GM12891 (cell line): Measurements from ENCODE around the gene UBE2Q2. TPM values are rescaled to one million over a fixed set of nuclear protein-coding genes. Genes with fewer than 3 reads are reported as not detected.
"Not testable (repeated sequence)": the region's sequence is repeated elsewhere in the genome, so short reads cannot be mapped to it uniquely, and the experiment has no call there.

ENCODE experiments used
- DNase-seq: peaks from one replicate; pipeline ENCODE4 v3.0.0; 2011; ENCODE audit warnings: low spot score; ENCODE audit not compliant: insufficient read length
- FAIRE-seq: peaks from 2 replicates; lab custom pipeline; 2011; peaks lifted over from hg19 to GRCh38; lab: Jason Lieb, UNC
- PAX5 ChIP-seq: IDR thresholded peaks from 2 replicates; pipeline ENCODE4 v1.6.1; 2011; ENCODE audit warnings: low read length, moderate library complexity, mild to moderate bottlenecking; ENCODE audit not compliant: insufficient read depth, severe bottlenecking
- POLR2A ChIP-seq: IDR thresholded peaks from 2 replicates; pipeline ENCODE4 v1.6.1; 2011; ENCODE audit warnings: low read depth, low read length, control low read depth
- POLR2AphosphoS5 ChIP-seq: IDR thresholded peaks from 2 replicates; pipeline ENCODE4 v1.6.1; 2011; ENCODE audit warnings: low read depth, low read length, control low read depth
- POU2F2 ChIP-seq: IDR thresholded peaks from 2 replicates; pipeline ENCODE4 v1.6.1; 2011; ENCODE audit warnings: low read depth, mild to moderate bottlenecking, control low read depth, low read length, moderate library complexity
- SPI1 ChIP-seq: IDR thresholded peaks from 2 replicates; pipeline ENCODE4 v1.6.1; 2011; ENCODE audit warnings: low read depth, low read length, control low read depth
- TAF1 ChIP-seq: IDR thresholded peaks from 2 replicates; pipeline ENCODE4 v1.6.1; 2011; ENCODE audit warnings: low read depth, low read length, control low read depth
- polyA plus RNA-seq: library from polyadenylated mRNA; unstranded; fragments of >200 nt; gene quantifications from one replicate; pipeline ENCODE4 v1.2.1, GENCODE V29; 2012; ENCODE audit warnings: low read depth, missing spikeins, inconsistent platforms; ENCODE audit not compliant: missing spikeins

UBE2Q2 gene
- polyA plus RNA-seq: 10.3 TPM

DNA sequence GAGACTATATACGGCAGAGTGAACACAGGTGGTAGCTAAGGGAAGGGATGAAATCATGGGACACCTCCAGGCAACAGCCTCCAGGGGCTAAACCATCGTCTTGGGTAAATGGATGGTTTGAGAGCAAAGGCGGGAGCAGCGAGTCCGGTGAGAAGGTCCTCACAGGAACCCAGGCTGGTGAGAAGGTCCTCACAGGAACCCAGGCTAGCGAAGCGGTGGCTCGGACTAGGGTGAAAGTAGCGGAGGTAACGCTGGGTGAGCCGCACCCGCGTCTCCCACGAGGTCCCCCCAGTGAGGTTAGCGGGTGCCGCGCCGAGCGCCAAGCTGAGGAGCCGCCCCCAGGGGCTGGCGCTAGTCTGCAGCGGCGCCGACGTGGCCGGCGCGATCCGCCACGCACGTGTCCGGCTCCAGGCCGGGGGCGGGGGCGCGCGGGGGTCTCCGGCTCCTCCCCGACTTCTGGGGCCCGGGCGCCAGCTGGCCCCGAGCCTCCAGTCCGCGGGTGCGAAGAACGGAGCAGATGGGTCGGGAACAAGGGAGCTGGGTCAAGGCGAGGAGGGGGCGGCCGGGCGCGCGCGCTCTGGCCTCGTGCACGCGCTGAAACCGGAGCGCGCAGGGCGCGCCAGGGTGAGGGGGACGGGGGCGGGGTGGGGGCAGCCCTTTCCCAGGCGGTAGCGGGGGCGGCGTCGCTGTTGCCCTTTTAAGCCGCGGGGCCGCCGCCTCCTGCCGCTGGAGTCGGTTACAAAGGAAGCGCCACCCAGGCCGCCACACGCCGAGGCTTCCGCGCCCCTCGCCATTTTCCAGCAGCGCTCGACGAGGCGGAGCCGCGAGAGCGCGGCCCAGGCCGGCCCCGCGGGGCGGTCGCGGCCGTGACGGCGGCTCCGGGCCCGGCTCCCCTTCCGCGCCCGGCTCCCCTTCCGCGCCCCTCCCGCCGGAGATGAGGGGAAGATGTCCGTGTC, at the start of gene UBE2Q2:
UBE2Q2 (plus strand) TSS at position 726 of the 956 bp plus-strand sequence; CDS start at position 946, 220 bp downstream.
- DNase-seq: peak; percentile 72
- FAIRE-seq: peak; percentile 71
- TF ChIP-seq POLR2A (no peak), TAF1 (peak; percentile 75)

DNA sequence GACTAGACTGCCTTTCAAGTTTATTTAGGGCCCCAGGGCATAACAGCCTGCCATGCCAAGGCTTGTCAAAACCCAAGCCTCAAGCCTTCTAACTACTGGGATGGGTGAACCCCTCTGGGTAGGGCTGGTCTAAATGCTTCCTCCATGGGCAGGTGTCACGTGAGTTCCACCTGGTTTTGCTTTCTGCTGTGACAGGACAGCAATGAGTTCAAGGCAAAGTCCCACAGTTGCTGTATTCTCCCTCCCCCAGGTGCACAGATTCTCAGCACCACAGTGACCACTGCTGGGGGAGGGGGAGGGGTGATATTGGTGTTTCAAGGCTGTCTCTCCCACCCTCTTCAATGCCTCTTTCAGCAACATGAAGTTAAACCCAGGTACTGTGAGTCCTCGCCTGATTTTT, 46.9 kb upstream of the UBE2Q2 start:
- no peak for TF ChIP-seq POLR2A
- TF ChIP-seq PAX5: no peak
- no peak for TF ChIP-seq SPI1
- no peak for TF ChIP-seq TAF1
- TF ChIP-seq POU2F2: no peak
- no peak for TF ChIP-seq POLR2AphosphoS5
- FAIRE-seq (no peak), DNase-seq (no peak)

DNA sequence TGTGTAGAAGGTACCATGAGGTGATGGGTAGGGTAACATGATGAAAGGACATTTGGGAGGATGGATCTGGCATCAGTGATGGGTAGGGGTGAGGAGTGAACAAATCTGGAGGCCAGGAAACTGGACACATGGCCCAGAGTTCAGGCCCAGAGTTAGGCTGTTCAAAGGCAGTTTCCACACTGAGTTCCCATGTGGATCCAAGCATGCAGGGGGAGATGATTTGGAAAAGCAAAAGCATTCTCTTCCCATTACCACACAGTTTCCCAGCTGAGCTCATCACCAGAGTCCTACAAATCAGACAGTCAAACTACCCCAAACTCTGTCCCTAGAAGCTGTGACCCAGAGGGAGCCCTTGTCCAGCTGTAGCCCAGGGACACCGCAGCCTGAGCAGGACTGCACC, 46.1 kb upstream of the UBE2Q2 start:
- FAIRE-seq, DNase-seq: not testable (repeated sequence)

DNA sequence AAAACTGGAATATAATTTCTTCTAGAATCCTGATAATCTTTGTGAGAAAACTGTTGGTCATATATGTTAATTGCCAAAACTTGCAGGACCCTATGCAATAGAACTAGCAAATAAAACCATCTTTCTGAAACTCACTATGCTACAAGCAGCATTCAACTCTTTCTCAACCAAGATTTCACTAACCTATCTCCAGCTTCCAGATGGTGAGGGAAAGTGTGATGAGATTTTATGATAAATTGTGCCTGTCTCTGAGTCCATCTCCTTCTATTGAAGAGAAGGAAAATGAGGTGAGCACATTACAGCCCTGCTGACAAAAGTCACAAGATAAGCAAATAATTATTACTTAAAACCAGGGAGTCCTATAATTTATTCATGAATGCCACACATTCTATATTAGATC, 44.1 kb upstream of the UBE2Q2 start:
- no peak for DNase-seq
- no peak for FAIRE-seq
- TF ChIP-seq TAF1 (no peak), POLR2A (no peak), PAX5 (no peak), POLR2AphosphoS5 (no peak)

DNA sequence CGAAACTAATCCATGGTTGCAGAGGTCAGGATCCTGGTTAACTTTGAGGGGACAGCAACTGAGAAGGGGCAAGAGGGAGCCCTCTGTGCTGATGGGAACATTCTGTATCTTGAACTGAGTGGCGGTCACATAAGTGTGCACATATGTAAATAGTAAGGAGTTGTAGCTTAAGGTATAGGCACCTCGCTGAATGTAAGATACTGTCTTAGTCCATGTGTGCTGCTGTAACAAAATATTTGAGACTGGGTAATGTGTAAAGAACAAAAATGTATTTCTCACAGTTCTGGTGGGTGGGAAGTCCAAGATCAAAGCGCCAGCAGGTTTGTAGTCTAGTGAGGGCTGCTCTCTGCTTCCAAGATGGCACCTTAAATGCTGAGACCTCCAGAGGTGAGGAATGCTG, 42.8 kb upstream of the UBE2Q2 start:
- DNase-seq, FAIRE-seq: not testable (repeated sequence)

DNA sequence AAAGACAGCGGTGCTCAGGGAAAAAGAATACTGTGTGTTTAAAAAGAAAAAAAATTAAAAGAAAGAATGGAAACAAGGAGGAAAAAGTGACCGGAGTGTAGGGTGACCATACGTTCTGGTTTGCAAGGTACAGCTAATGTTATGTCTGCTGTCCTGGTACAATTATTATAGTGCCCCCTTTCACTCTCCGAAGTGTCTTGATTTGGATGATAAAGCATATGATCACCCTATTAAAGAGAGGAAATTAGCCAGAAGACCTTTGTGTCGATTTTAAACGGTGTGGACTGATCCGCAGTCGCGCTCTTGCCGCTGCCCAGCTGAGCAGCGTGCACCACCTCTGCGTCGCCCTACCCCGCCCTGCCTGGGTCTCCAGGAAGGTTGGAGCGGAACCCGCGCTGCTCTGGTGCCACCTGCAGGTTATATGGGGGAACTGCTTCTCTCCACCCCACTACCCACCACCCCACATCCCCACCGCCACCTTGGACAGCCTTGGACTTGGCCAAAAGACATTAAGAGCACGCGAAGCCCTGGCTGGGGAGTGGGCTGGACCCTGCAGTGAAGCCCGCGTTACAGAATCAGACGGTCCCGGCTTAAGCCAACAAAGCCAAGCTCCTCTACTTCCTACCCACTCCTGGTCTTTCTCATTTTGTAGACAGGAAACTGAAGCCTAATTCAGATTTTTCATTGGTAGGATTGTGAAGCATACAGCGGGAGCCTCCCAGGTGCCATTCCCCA, 41.2 kb upstream of the UBE2Q2 start:
- DNase-seq: peak; percentile 70
- FAIRE-seq: peak; percentile 91
- TF ChIP-seq SPI1 (no peak), POU2F2 (no peak), PAX5 (peak; percentile 88)

DNA sequence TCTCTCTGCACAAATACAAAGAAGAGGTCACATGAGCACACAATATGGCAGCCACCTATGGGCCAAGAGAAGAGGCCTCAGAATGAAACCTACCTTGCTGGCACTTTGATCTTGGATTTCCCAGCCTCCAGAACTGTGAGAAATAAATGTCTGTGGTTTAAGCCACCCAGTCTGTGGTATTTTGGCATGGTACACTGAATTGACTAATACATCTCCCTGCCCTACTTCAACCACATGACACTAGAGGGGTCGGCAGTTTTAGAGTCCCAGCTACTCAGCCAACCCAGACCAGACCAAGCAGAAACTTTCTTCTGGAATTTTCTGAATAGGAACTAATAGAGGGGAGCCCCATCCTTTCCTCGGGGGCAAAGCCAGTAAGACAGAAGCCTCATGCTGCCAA, 35.8 kb upstream of the UBE2Q2 start:
- DNase-seq, FAIRE-seq: not testable (repeated sequence)

DNA sequence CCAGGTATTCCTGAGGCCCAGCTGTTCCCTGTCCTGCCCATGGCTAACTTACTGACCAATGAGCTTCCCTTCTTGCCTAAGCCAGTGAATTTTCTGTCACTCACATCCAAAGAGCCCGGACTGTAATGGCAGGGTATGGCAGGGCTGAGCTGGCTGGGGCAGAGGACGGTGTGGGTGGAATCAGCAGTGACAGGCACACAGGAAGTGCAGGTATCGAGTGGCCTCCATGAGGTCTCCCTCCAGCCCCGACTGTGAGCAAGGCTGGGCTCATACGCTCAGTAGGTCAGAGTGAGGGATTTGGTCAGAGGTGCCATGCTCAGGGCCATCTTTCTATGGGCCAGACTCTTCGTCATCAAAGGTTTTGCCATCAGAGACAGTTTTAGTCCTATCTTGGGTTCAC, 35.2 kb upstream of the UBE2Q2 start:
- peak; percentile 9 for FAIRE-seq
- DNase-seq: not testable (repeated sequence)

DNA sequence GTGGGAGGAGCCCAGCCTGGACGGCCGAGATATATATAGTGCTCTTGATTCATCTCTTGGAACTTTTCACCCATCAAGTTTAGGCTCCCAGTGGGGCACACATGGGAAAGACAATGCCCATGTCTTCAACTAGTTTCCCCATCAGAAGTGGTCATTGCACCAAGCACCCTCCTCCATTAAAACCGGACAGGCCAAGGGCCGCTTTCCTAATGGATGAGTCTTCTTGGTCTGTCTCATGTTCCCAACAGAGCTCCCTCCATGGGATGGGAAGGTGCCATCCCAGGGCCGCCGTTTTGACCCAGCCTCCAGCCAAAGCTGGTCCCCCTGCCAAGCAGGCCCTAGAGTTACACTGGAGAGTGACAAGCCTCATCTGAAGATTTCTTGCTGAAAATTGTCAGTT, 34.7 kb upstream of the UBE2Q2 start:
- FAIRE-seq (no peak), DNase-seq (no peak)
- TF ChIP-seq PAX5: no peak
- no peak for TF ChIP-seq POU2F2
- no peak for TF ChIP-seq TAF1
- no peak for TF ChIP-seq POLR2AphosphoS5

DNA sequence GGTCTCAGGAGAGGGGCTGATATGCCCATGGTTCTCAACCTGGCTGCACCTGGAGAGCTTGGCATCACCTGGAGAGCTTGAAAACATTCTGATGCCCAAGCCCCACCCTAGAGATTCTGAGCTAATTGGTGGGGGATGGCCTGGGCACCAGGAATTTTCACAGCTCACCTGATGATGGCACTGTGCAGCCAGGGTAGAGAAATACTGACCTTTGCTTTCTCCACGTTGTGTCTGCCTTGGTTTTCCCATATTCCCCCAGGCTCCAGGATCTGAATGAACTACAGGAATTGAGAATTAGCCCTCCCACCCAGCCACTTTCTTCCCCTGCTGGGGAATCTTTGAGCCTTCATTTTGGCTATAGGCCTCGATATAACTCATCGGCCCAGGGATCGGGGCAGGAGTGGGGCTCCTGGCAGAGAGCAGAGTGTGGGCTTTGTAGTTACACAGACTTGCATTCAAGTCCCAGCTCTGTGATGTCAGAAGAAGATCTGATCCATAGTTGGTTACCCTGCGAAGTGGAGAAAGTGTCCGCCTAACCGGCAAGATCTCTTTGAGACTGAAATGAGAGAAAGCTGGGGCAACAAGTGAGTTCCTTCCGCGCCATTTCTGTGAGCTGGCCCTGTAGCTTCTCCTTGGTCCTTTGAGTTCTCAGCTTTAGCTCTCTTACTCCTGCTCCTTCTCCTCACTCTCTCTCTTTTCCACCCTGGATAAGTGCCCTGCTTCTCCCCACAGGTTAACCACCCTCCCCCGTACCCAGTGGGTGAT, 33.1 kb upstream of the UBE2Q2 start:
- TF ChIP-seq POU2F2 (no peak), TAF1 (no peak), POLR2AphosphoS5 (no peak), POLR2A (no peak), SPI1 (no peak), PAX5 (no peak)
- DNase-seq: no peak
- FAIRE-seq: no peak
